Heart left ventricle (tissue), 16 donors: ENCODE data around the gene KDM2A. TPM values are rescaled to one million over a fixed set of nuclear protein-coding genes. Genes with fewer than 3 reads are reported as not detected.

Experiments used
- ATAC-seq, 4 donors: fragments of 200-7000 bp; cut with Tn5 transposase; one replicate each; pipeline ENCODE4 v1.9.1; 2020 to 2022; ENCODE audit warnings: moderate library complexity in 4 of 4, mild to moderate bottlenecking in 3 of 4, moderate number of reproducible peaks in 1 of 4
- DNase-seq, 5 donors: peaks; one replicate each; pipeline ENCODE4 v3.0.0-alpha.2; 2020
- H3K27ac ChIP-seq, 12 donors: fragments of 200-600 bp; sonication (generic) in 4 of 12; one replicate each; pipeline versions ENCODE4 v1.5.0 to v1.8.0; 2016 to 2022; ENCODE audit warnings: mild to moderate bottlenecking in 2 of 12
- H3K27me3 ChIP-seq, 9 donors: fragments of 200-600 bp; sonication (generic) in 2 of 9; one replicate each; pipeline versions ENCODE4 v1.5.1 to v1.8.0; 2016 to 2022; ENCODE audit warnings: mild to moderate bottlenecking in 3 of 9
- H3K36me3 ChIP-seq, 9 donors: fragments of 200-600 bp; sonication (generic) in 2 of 9; one replicate each; pipeline versions ENCODE4 v1.5.0 to v1.8.0; 2018 to 2022; ENCODE audit warnings: mild to moderate bottlenecking in 2 of 9
- H3K4me1 ChIP-seq, 12 donors: fragments of 200-600 bp; sonication (generic) in 4 of 12; one replicate each; pipeline versions ENCODE4 v1.5.0 to v1.8.0; 2016 to 2022; ENCODE audit warnings: mild to moderate bottlenecking in 3 of 12
- H3K4me3 ChIP-seq, 12 donors: fragments of 200-600 bp; sonication (generic) in 4 of 12; one replicate each; pipeline versions ENCODE4 v1.5.0 to v1.8.0; 2017 to 2022; ENCODE audit warnings: mild to moderate bottlenecking in 9 of 12, moderate library complexity in 4 of 12
- H3K9me3 ChIP-seq, 12 donors: fragments of 200-600 bp; sonication (generic) in 4 of 12; one replicate each; pipeline versions ENCODE4 v1.5.0 to v1.8.0; 2016 to 2022; ENCODE audit warnings: mild to moderate bottlenecking in 1 of 12
- CTCF ChIP-seq, 12 donors: fragments of 200-600 bp; sonication (generic) in 4 of 12; IDR thresholded peaks; one replicate each; pipeline versions ENCODE4 v1.5.0 to v1.8.0; 2018 to 2022; ENCODE audit warnings: antibody characterized with exemption in 12 of 12, mild to moderate bottlenecking in 5 of 12
- POLR2A ChIP-seq, 2 donors: fragments of 450-650 bp; IDR thresholded peaks; one replicate each; pipeline ENCODE4 v1.6.1; 2017; ENCODE audit warnings: antibody characterized with exemption in 2 of 2, mild to moderate bottlenecking in 2 of 2, moderate library complexity in 2 of 2
- WGBS, 4 donors: extraction: QIAGEN DNeasy Blood & Tissue Kit in 2 of 4; methylation state at CpG; one replicate each; pipeline versions ENCODE4 v1.1.5 to v1.1.7; 2013 to 2018; 5-methylcytosine and 5-hydroxymethylcytosine counted together
- intact Hi-C, 10 donors: fragments of 100-400 bp; cut with DNase I; formaldehyde crosslinking; loops; one replicate each; pipeline versions ENCODE4 v1.11.1 to v1.14.2; 2022
- polyA plus RNA-seq, 2 donors: library from polyadenylated mRNA; stranded (reverse); fragments of 200-250 nt; gene quantifications; one replicate each; pipeline ENCODE4 v1.2.3, GENCODE V29; 2013
- total RNA-seq, 9 donors: library from RNA; depleted of rRNA in 2 of 9; stranded (reverse); fragments of >200 nt in 2 of 9; fragmentation: NEBNext Ultra II Directional in 3 of 9; extraction: Animal tissue kit (Norgen Biotek cat#: 25700) in 3 of 9; gene quantifications; one replicate each; pipeline versions ENCODE4 v1.1.0 to v1.2.4, GENCODE V29; 2016 to 2023
- donor health status: ischemic (EF 13 %, LVEDD 7.1; RV severe dilation, severe dysfunction).
- donor health status: healthy with polysubstance abuse.
- donor health status: DM: no; HTN: yes; CAD: no.
- donor health status: DM: no; HTN: no; CAD: no.
- donor health status: ischemic (EF 25% LVEDD 6.9; RV normal size, moderate dysfunction).
- donor health status: ischemic (EF 25% LVEDD 5.7; RV mildly dilated, moderate dysfunction).
- donor health status: healthy.
- donor health status: DM: yes; HTN: yes; CAD: no.
- donor health status: ischemic (EF 35%, LVEDD 5.7; RV mildly dilated, moderate dysfunction).
- donor health status: nonischemic (EF 11% LVEDD 7.7; RV severe dilation, severe dysfunction).
- donor health status: DM: yes; HTN: yes; CAD: no.
- donor health status: PGD.
- donor health status: ischemic (EF 29% LVEDD 5.4; RV normal size, mild dysfunction).
- donor health status: nonischemic (EF 23%, LVEDD 6.1; RV moderate dilation, normal function).

Gene KDM2A
- total and polyA plus RNA-seq, 11 donors, result 23.4 to 66.4 (median 37.3) TPM

- no peak for ATAC-seq
- TF ChIP-seq POLR2A (IDR thresholded peaks at IDR 0.05) (no peak), CTCF (IDR thresholded peaks at IDR 0.05) (no peak)
- Histone ChIP-seq H3K27ac (peak overlapping the region; percentile 47 to 100 (median 88)), H3K4me1 (peaks cover 52 to 99% (median 96%) of the 10 kb centered on the region in 12 donors), H3K36me3 (peaks cover 0 to 29% (median 2%) of the 10 kb centered on the region in 9 donors), H3K9me3 (no peaks in the 10 kb centered on the region), H3K4me3 (peak overlapping the region in 4 of 12 donors; percentile 4 to 98 (median 26)), H3K27me3 (no peaks in the 10 kb centered on the region)
- intact Hi-C loops, result loop anchor here in 1 of 10 donors (2.0 kb wide), 1 partner anchor 17 kb away; the partner anchor contains the start of gene ANKRD13D
- 48 to 54% (median 50%) methylated on average over 10 to 19 of the region's 19 CpGs for WGBS, 4 donors
- DNase-seq, result peak; percentile 17 to 73 (median 37)
Measured at GRCh38 chr11:67271541-67272284, 152.7 kb downstream of the KDM2A start.

- no peaks in the 10 kb centered on the region for H3K9me3 ChIP-seq
- H3K27ac ChIP-seq, result peak overlapping the region; percentile 47 to 100 (median 88)
- no peaks in the 10 kb centered on the region for H3K27me3 ChIP-seq
- TF ChIP-seq POLR2A (IDR thresholded peaks at IDR 0.05) (no peak), CTCF (IDR thresholded peaks at IDR 0.05) (no peak)
- peak overlapping the region in 2 of 12 donors; percentile 16 to 98 for H3K4me3 ChIP-seq
- DNase-seq (peak; percentile 23 to 70 (median 47)), ATAC-seq (peak in 2 of 4 donors; percentile 3 to 17)
- H3K4me1 ChIP-seq, result peaks cover 49 to 100% (median 99%) of the 10 kb centered on the region in 12 donors
- intact Hi-C loops, result no loop called here
- 39 to 62% (median 52%) methylated on average over 14 to 23 of the region's 23 CpGs for WGBS, 4 donors
- peaks cover 0 to 29% (median 2%) of the 10 kb centered on the region in 9 donors for H3K36me3 ChIP-seq
Measured at GRCh38 chr11:67272327-67273259, 153.5 kb downstream of the KDM2A start.

- peak; percentile 25 to 30 (median 28) for ATAC-seq
- H3K27ac ChIP-seq, result peak overlapping the region; percentile 47 to 100 (median 88)
- no peaks in the 10 kb centered on the region for H3K27me3 ChIP-seq
- intact Hi-C loops, result no loop called here
- peaks cover 51 to 100% (median 99%) of the 10 kb centered on the region in 12 donors for H3K4me1 ChIP-seq
- TF ChIP-seq POLR2A (IDR thresholded peaks at IDR 0.05), result no peak
- TF ChIP-seq CTCF (IDR thresholded peaks at IDR 0.05), result peak in 1 of 12 donors; percentile 24
- peak; percentile 42 to 70 (median 60) for DNase-seq
- 29 to 41% (median 32%) methylated on average over 11 to 14 of the region's 14 CpGs for WGBS, 4 donors
- peaks cover 0 to 31% (median 0%) of the 10 kb centered on the region in 9 donors for H3K36me3 ChIP-seq
- H3K9me3 ChIP-seq, result no peaks in the 10 kb centered on the region
- H3K4me3 ChIP-seq, result peak overlapping the region in 2 of 12 donors; percentile 0 to 98
Measured at GRCh38 chr11:67273260-67273990, 154.4 kb downstream of the KDM2A start.
